Raji (cell line): ENCODE data around the gene TFDP1.

Source experiments
- POLR2A ChIP-seq: IDR thresholded peaks from 2 replicates; pipeline ENCODE4 v1.6.1; 2011; ENCODE audit warnings: low read depth, low read length, control low read depth; ENCODE audit not compliant: insufficient read depth

TFDP1 gene

GRCh38 chr13:113558461-113558860 is 26.1 kb upstream of the TFDP1 start:
- TF ChIP-seq POLR2A = no peak

- TF ChIP-seq POLR2A = no peak
Measured at GRCh38 chr13:113559061-113559460, 25.5 kb upstream of the TFDP1 start.

GRCh38 chr13:113559901-113560644 is 24.5 kb upstream of the TFDP1 start:
- no peak for TF ChIP-seq POLR2A

DNA sequence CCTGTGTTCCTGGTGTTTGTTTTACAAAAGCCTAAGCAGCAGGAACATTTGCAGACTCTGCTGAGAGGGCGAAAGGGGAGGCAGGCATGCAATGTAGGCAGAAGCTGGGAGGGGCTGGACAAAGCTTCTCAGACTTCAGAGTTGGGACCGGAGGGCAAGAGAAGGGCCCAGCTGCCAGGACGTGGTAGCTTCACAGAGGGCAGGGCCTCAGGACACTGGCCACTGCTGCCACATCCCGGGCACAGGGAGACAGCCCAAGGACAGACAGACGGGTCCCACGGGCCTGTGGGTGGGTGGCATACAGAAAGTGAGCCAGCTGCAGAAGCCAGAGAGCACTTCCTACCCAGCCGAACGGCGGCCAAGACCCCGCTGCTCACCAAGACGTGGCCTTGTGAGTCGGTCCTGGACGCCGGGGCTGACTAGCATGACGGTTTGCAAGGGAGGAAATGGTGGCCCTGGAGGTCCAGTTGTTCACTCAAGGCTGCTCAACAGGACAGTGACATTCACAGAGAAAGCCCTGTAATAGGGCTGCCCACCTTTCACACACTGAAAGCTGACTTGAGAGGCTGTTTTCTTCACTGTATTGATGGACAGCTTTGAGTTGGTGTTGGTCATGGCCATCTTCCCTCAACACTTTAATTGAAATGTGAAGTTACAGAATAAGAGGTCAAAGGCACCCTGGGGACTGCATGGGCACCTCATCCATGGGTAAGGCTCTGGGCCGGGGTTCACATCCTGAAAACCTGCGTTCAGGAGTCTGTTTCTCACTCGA is 23.7 kb upstream of the TFDP1 start:
- no peak for TF ChIP-seq POLR2A

DNA sequence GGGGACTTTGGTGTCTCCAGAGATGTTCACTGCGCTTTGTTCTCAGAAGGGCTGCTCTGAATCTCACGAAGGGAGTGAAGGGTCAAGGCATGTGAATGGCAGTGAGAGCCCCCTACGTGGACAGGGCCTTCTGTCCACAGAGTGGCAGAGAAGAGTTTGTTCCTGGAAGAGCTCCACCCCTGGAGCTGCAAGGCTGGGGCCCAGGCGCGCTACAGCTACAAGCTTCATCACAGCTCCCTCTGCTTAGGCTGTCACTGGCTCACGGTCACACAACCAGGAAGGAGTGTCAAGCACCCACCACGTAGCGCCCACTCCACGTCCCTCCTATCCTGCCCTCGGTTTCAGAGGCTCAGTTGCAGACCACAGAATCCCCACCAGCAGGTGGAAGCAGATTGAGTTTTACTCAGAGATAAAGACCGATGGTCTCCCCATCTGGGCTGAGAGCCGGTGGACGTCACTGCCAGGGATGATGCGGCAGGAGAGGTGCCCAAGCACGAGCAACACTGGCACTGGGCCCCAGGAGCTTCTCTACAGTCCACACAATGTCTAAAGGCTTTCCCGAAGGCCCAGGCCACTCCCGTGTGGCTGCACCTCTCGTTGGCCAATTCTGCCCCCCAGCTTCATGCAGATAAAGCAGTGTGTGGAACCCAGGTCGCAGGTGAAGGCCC is 23.0 kb upstream of the TFDP1 start:
- no peak for TF ChIP-seq POLR2A

DNA sequence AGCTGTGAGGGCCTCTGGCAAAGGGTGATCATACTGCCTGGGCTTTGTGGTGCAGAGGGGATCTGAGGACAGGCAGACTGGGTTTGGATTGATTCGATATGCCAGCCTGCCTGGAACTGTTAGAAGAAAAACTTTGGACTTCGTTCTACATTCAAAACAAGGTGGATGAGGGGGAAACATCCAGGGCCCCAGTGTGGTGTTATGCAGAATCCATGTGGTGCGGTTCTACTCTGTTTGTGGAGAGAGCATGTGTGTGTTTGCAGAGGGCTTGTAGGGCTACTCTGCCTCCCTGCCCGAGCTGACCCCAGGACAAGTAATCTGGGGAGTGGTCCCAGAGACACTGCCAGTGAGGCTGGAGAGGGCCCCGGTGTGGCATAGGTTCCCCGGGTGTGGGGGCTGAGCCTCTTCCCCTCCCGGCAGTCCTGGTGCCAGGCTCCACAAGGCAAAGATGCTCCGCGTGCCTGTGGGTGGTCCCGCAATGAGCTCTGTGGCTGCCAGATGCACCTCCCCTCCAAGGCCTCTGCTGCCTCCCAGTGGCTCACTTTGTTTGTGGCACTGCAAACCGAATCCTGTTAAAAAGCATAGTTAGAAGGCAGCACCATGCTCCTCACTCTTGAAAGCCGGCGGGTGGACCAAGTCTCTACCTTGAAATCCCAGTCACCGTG is 22.3 kb upstream of the TFDP1 start:
- TF ChIP-seq POLR2A = no peak

DNA sequence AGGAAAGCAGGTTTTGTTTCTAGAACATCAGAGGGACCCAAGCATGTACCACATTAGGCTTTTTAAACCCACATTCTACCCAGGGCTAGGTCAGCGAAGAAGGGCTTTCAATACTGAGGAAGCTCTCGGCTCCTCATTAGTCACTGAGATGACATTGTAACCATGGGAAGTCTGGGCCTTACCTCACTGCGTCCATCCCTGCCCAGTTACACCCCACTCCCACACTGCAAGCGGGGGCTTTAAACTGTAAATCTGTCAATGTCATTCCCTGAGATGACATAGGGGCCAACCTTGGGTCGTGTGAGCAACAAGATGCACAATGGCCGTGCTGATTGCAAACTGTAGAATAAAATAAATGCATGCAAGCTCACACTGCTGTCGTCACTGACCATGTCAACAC is 21.7 kb upstream of the TFDP1 start:
- no peak for TF ChIP-seq POLR2A

DNA sequence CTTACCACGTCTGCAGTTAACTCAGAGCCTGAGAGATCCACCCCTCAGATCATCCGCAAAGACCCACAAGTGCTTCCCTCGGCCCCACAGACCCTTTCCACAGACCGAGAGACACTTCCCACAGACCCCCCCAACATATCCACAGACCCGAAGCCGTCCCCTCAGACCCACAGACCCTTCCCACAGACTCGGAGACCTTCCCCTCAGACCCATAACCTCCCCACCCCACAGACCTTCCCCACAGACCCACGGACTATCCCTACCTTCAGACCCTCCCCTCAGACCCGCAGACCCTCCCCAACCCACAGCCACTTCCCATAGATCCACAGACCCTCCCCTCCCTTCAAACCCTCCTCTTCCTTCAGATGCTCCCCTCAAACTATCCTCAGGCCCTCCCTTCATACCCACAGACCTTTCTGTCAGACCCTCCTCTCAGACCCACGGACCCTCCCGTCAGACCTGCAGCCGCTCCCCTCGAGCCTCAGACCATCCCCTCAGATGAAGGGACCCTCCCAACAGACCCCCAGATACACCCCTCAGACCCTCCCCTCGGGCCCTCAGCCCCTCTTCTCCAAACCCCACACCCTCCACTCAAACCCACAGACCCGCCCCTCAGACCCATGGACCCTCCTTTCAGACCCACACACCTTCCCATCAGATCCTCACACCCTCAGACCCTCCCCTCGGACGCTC is 20.1 kb upstream of the TFDP1 start:
- no peak for TF ChIP-seq POLR2A

DNA sequence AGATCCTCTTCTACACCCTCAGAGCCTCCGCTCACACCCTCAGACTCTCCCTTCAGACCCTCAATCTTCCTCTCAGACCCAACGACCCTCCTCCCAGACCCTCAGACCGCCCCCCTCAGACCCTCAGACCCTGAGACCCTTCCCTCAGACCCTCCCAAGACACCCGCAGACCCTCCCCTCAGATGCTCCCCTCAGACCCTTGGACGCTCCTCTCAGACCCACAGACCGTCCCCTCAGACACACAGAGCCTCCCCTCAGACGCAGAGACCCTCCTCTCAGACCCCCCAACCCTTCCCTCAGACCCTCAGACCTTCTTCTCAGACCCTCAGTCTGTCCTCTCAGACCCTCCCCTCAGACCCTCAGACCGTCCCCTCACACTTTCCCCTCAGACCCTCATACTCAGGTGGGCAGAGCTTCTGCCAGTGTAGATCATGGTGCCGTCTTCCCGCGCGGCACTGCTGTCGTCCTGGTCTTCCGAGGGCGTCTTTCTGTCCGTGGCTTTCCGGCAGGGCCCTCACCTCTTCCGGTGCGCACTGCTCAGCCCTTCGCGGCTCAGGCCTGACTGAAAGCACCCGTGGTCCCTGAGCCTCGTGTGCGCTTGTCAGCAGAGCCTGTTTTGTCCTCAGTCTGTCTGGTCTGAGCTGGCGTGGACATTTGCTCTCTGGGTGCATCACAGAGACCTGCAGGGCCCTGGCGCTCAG is 18.9 kb upstream of the TFDP1 start:
- no peak for TF ChIP-seq POLR2A

DNA sequence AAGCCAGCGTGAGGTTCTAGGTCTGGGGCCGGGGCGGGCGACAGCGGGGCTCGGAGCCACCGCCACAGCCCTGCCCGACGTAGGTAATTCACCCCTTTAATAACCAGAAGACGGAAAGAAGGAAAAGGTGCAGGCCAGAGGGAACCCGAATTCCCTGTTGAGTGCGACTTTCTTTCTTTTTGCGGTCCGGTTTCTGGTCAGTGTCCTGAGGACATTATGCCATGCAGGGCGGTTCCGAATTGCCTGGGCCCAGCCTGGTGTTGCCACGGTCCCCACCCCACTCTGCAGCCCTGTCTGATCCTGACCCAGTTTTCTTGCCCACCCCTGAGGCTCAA is 18.4 kb upstream of the TFDP1 start:
- TF ChIP-seq POLR2A = no peak

- no peak for TF ChIP-seq POLR2A
Measured at GRCh38 chr13:113567681-113568080, 16.9 kb upstream of the TFDP1 start.

DNA sequence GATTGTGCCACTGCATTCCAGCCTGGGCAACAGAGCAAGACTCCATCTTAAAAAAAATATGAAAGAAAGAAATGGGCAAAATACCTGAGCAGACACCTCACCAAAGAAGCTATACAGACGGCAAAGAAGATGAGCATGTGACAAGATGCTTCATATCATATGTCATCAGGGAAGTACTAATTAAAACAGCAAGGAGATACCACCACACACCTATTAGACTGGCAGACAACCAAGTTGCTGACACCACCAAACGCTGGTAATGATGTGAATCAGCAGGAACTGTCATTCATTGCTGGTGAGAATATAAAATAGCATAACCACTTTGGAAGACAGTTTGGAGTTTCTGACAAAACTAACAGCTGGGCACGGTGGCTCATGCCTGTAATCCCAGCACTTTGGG is 11.5 kb upstream of the TFDP1 start:
- no peak for TF ChIP-seq POLR2A

DNA sequence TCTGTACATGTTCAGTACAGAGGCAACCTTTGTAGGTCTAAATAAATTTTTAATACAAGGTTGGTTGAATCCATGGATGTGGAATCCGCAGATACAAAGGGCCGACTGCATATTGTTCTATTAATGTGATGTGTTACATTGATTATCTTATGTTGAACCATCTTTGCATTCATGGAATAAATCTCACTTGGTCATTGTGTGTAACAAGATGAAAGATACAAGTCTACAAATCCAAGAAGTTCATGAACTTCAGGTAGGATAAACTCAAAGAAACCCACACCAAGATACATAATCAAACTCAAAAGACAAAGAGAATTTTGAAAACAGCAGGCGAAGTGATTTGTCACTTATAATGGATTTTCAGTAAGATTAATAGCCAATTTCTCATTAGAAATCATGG is 8.0 kb upstream of the TFDP1 start:
- TF ChIP-seq POLR2A = no peak

DNA sequence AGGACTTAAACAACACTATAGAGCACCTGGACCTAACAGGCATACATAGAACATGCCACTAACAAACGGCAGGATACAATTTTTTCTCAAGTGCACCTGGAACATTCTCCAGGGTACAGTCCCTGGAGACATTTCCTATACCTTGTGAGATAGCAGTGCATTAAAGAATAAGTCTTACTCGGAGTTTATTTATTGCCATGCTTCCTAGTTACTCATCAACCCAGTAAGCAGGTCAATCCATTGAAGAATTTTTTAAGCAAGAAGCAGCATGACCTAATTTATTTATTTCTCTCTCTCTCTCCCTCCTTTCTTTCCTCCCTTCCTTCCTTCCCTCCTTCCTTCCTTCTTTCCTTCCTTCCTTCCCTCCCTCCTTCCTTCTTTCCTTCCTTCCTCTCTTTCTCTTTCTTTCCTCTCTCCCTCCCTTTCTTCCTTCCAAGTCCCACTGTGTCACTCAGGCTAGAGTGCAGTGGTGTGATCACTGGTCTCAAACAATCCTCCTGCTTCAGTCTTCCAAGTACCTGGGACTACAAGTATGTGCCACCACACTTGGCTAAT is 6.6 kb upstream of the TFDP1 start:
- TF ChIP-seq POLR2A = no peak
